Hepatocyte (in vitro differentiated cells): ENCODE data around the gene KLHL8. TPM values are rescaled to one million over a fixed set of nuclear protein-coding genes. Genes with fewer than 3 reads are reported as not detected.

Experiments used
- DNase-seq: peaks from one replicate; pipeline ENCODE4 v3.0.0-alpha.2; 2016; ENCODE audit warnings: low spot score
- H2AFZ ChIP-seq: fragments of 200-600 bp; sonication (generic); 2 replicates; pipeline ENCODE4 v1.6.0; 2016; ENCODE audit warnings: antibody characterized with exemption, mild to moderate bottlenecking
- H3K27ac ChIP-seq: fragments of 200-600 bp; sonication (generic); 2 replicates; pipeline ENCODE4 v1.5.1; 2016; ENCODE audit warnings: mild to moderate bottlenecking
- H3K27me3 ChIP-seq: fragments of 200-600 bp; sonication (generic); 2 replicates; pipeline ENCODE4 v1.6.1; 2016
- H3K36me3 ChIP-seq: fragments of 200-600 bp; sonication (generic); replicated peaks from 2 replicates; pipeline ENCODE4 v1.5.1; 2016; ENCODE audit warnings: low read depth; ENCODE audit not compliant: insufficient read depth
- H3K4me1 ChIP-seq: fragments of 200-600 bp; sonication (generic); 2 replicates; pipeline ENCODE4 v1.5.1; 2016; ENCODE audit warnings: mild to moderate bottlenecking, moderate library complexity; ENCODE audit not compliant: insufficient read depth
- H3K4me2 ChIP-seq: fragments of 200-600 bp; sonication (generic); 2 replicates; pipeline ENCODE4 v1.6.0; 2016
- H3K4me3 ChIP-seq: fragments of 200-600 bp; sonication (generic); 2 replicates; pipeline ENCODE4 v1.5.1; 2016; ENCODE audit warnings: mild to moderate bottlenecking
- H3K79me2 ChIP-seq: fragments of 200-600 bp; sonication (generic); 2 replicates; pipeline ENCODE4 v1.6.0; 2017; ENCODE audit warnings: mild to moderate bottlenecking
- H3K9me2 ChIP-seq: fragments of 200-600 bp; sonication (generic); replicated peaks from 2 replicates; pipeline ENCODE4 v1.6.0; 2017; ENCODE audit warnings: mild to moderate bottlenecking; ENCODE audit not compliant: insufficient read depth
- H3K9me3 ChIP-seq: fragments of 200-600 bp; sonication (generic); 2 replicates; pipeline ENCODE4 v1.5.1; 2016; ENCODE audit warnings: low read depth, mild to moderate bottlenecking
- H4K20me1 ChIP-seq: fragments of 200-600 bp; sonication (generic); 2 replicates; pipeline ENCODE4 v1.6.0; 2016; ENCODE audit warnings: mild to moderate bottlenecking; ENCODE audit not compliant: insufficient read depth, poor library complexity, severe bottlenecking
- EZH2 ChIP-seq: fragments of 200-600 bp; sonication (generic); IDR thresholded peaks from 2 replicates; pipeline ENCODE4 v1.6.1; 2016; ENCODE audit warnings: antibody characterized with exemption, mild to moderate bottlenecking, borderline replicate concordance
- EZH2phosphoT487 ChIP-seq: fragments of 200-600 bp; sonication (generic); IDR thresholded peaks from one replicate; pipeline ENCODE4 v1.6.1; 2018; ENCODE audit warnings: antibody characterized with exemption, mild to moderate bottlenecking, low read depth, moderate library complexity; ENCODE audit not compliant: unreplicated experiment, severe bottlenecking
- WGBS: methylation state at CpG from one replicate; pipeline ENCODE4 v1.1.6; 2016; ENCODE audit warnings: low lambda C conversion rate; ENCODE audit errors: missing lambda C conversion rate; 5-methylcytosine and 5-hydroxymethylcytosine counted together
- polyA plus RNA-seq: library from polyadenylated mRNA; unstranded; fragments of >200 nt; fragmentation: Nextera tagmentation; extraction: Ambion mirVana; gene quantifications from 2 replicates; pipeline ENCODE4 v1.2.1, GENCODE V29; 2016
- total RNA-seq: library from RNA; depleted of rRNA; stranded (reverse); fragments of >200 nt; gene quantifications from 2 replicates; pipeline ENCODE4 v1.2.3, GENCODE V29; 2014
- TF ChIP-seq, protein P1 (sequence below): fragments of 200-600 bp; sonication (generic); IDR thresholded peaks from 2 replicates; pipeline ENCODE4 v1.5.1; 2016; ENCODE audit warnings: antibody characterized with exemption, mild to moderate bottlenecking; ENCODE audit not compliant: poor library complexity

KLHL8 gene
- total and polyA plus RNA-seq, 2 experiments from 2014 or later = 10.0 to 23.9 TPM

DNA sequence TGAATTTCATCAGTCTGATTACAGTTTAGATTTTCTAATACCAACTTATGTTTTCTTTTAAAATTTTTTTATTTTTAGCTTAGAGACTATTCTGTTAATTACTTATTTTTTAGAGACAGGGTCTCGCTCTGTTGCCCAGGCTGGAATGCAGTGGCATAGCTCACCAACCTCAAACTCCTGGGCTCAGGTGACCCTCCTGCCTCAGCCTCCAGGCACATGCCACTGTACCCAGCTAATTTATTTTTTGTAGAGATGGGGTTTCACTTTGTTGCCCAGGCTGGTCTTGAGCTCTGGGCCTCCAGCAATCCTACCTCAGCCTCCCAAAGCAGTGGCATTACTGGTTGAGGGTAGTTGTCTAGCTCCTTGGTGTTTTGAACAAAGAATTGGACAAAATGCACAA, 102.0 kb downstream of the KLHL8 start:
- Histone ChIP-seq H3K27ac (no peak overlapping the region), H3K27me3 (no peaks in the 10 kb centered on the region), H3K4me1 (peaks cover 14% of the 10 kb centered on the region), H3K9me3 (no peaks in the 10 kb centered on the region), H2AFZ (no peak overlapping the region), H4K20me1 (no peaks in the 10 kb centered on the region), H3K79me2 (peaks cover 43% of the 10 kb centered on the region), H3K9me2 (no peaks in the 10 kb centered on the region), H3K4me3 (no peak overlapping the region), H3K36me3 (no peaks in the 10 kb centered on the region), H3K4me2 (no peak overlapping the region)
- TF ChIP-seq EZH2 (no peak), EZH2phosphoT487 (no peak)
- TF ChIP-seq, protein P1, sequence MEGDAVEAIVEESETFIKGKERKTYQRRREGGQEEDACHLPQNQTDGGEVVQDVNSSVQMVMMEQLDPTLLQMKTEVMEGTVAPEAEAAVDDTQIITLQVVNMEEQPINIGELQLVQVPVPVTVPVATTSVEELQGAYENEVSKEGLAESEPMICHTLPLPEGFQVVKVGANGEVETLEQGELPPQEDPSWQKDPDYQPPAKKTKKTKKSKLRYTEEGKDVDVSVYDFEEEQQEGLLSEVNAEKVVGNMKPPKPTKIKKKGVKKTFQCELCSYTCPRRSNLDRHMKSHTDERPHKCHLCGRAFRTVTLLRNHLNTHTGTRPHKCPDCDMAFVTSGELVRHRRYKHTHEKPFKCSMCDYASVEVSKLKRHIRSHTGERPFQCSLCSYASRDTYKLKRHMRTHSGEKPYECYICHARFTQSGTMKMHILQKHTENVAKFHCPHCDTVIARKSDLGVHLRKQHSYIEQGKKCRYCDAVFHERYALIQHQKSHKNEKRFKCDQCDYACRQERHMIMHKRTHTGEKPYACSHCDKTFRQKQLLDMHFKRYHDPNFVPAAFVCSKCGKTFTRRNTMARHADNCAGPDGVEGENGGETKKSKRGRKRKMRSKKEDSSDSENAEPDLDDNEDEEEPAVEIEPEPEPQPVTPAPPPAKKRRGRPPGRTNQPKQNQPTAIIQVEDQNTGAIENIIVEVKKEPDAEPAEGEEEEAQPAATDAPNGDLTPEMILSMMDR = no peak
- 100% methylated on average over 1 of the region's 1 CpG for WGBS
- no peak for DNase-seq

- H3K27me3 ChIP-seq = no peaks in the 10 kb centered on the region
- H3K4me3 ChIP-seq = no peak overlapping the region
- no peaks in the 10 kb centered on the region for H3K9me3 ChIP-seq
- H2AFZ ChIP-seq = no peak overlapping the region
- TF ChIP-seq EZH2 (no peak), EZH2phosphoT487 (no peak)
- TF ChIP-seq, protein P1 = no peak
- H3K9me2 ChIP-seq = no peaks in the 10 kb centered on the region
- whole genome bisulfite sequencing = 80% methylated on average over 5 of the region's 5 CpGs
- H3K36me3 ChIP-seq = no peaks in the 10 kb centered on the region
- H3K4me1 ChIP-seq = peaks cover 14% of the 10 kb centered on the region
- no peak overlapping the region for H3K4me2 ChIP-seq
- H3K27ac ChIP-seq = peak overlapping the region; percentile 53
- H4K20me1 ChIP-seq = no peaks in the 10 kb centered on the region
- DNase-seq = no peak
- peaks cover 42% of the 10 kb centered on the region for H3K79me2 ChIP-seq
These were observed 102.7 kb downstream of the KLHL8 start for GRCh38 chr4:87117732-87118075.

- 54% methylated on average over 8 of the region's 8 CpGs for WGBS
- peaks cover 40% of the 10 kb centered on the region for H3K79me2 ChIP-seq
- no peaks in the 10 kb centered on the region for H3K9me3 ChIP-seq
- no peak for DNase-seq
- TF ChIP-seq, protein P1 = no peak
- TF ChIP-seq EZH2phosphoT487 = no peak
- no peak for TF ChIP-seq EZH2
- H3K9me2 ChIP-seq = no peaks in the 10 kb centered on the region
- peaks cover 14% of the 10 kb centered on the region for H3K4me1 ChIP-seq
- H3K4me3 ChIP-seq = no peak overlapping the region
- H3K36me3 ChIP-seq = no peaks in the 10 kb centered on the region
- H2AFZ ChIP-seq = no peak overlapping the region
- peak overlapping the region; percentile 53 for H3K27ac ChIP-seq
- H3K27me3 ChIP-seq = no peaks in the 10 kb centered on the region
- no peaks in the 10 kb centered on the region for H4K20me1 ChIP-seq
- no peak overlapping the region for H3K4me2 ChIP-seq
These were observed 103.2 kb downstream of the KLHL8 start for GRCh38 chr4:87117051-87117731.
